ENCODE results near the gene HS3ST6. TPM values are rescaled to one million over a fixed set of nuclear protein-coding genes. Genes with fewer than 3 reads are reported as not detected.
"Not testable (repeated sequence)": the region's sequence is repeated elsewhere in the genome, so short reads cannot be mapped to it uniquely, and the experiment has no call there.

The HS3ST6 gene
- total RNA-seq, 4 donors from 2014 or later: 1.6 to 9.9 (median 6.3) TPM

DNA sequence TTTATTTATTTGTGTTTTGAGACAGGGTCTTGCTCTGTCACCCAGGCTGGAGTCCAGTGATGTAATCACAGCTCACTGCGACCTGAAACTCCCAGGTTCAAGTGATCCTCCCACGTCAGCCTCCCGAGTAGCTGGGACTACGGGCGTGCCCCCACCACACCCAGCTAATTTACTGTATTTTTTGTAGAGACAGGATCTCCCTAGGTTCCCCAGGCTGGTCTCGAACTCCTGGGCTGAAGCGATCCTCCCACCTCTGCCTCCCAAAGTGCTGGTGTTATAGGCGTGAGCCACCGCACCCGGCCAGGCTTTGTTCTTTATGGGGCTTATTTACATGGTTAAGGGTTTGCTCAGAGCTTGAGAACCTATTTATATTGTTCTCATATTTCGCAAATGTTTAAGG is 40.4 kb downstream of the HS3ST6 start:
- Histone ChIP-seq H3K36me3 (no peaks in the 10 kb centered on the region), H3K27ac (no peak overlapping the region), H3K9me3 (no peaks in the 10 kb centered on the region), H3K4me3 (no peak overlapping the region), H3K4me1 (peaks cover 0 to 5% (median 0%) of the 10 kb centered on the region in 3 donors), H3K27me3 (peaks cover 0 to 87% (median 0%) of the 10 kb centered on the region in 4 donors)
- intact Hi-C loops (cut with DNase I): no loop called here
- DNase-seq: no peak
- 43 to 65% methylated on average over 10 to 11 of the region's 11 CpGs for WGBS, 2 donors
- TF ChIP-seq POLR2A (IDR thresholded peaks at IDR 0.05) (no peak), CTCF (IDR thresholded peaks at IDR 0.05) (no peak)

- no peak for TF ChIP-seq POLR2A (IDR thresholded peaks at IDR 0.05)
- no peak for TF ChIP-seq CTCF (IDR thresholded peaks at IDR 0.05)
- Histone ChIP-seq H3K9me3 (no peaks in the 10 kb centered on the region), H3K36me3 (no peaks in the 10 kb centered on the region), H3K4me3 (no peak overlapping the region), H3K27me3 (peaks cover 0 to 89% (median 3%) of the 10 kb centered on the region in 4 donors), H3K4me1 (peaks cover 0 to 12% (median 0%) of the 10 kb centered on the region in 3 donors), H3K27ac (no peak overlapping the region)
- 37 to 56% methylated on average over 6 of the region's 6 CpGs for WGBS, 2 donors
- intact Hi-C loops (cut with DNase I): no loop called here
- no peak for DNase-seq
Observed at GRCh38 chr16:1877089-1877488, 41.1 kb downstream of the HS3ST6 start.

GRCh38 chr16:1876468-1876867 is 41.7 kb downstream of the HS3ST6 start:
- Histone ChIP-seq H3K27ac (no peak overlapping the region), H3K9me3 (no peaks in the 10 kb centered on the region), H3K27me3 (peaks cover 0 to 87% (median 3%) of the 10 kb centered on the region in 4 donors), H3K4me1 (peaks cover 0 to 17% (median 3%) of the 10 kb centered on the region in 3 donors), H3K36me3 (no peaks in the 10 kb centered on the region), H3K4me3 (no peak overlapping the region)
- intact Hi-C loops (cut with DNase I): no loop called here
- WGBS, 2 donors: 79 to 82% methylated on average over 7 of the region's 7 CpGs
- TF ChIP-seq POLR2A (IDR thresholded peaks at IDR 0.05) (no peak), CTCF (IDR thresholded peaks at IDR 0.05) (no peak)
- DNase-seq: no peak

DNA sequence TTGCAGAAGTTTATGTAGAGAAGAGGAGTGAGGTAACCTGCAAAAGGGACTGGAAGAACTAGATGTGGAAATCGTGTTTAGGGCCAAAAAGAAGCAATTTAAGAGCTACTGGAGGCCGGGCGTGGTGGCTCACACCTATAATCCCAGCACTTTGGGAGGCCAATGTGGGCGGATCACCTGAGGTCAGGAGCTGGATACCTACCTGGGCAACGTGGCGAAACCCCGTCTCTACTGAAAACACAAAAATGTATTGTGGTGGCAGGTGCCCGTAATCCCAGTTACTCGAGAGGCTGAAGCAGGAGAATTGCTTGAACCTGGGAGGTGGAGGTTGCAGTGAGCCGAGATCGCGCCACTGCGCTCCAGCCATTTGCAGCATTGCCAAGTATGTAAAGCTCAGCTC is 42.1 kb downstream of the HS3ST6 start:
- DNase-seq, H3K27ac ChIP-seq: not testable (repeated sequence)
- WGBS, 2 donors: 82 to 84% methylated on average over 12 to 13 of the region's 13 CpGs

GRCh38 chr16:1874854-1875253 is 43.4 kb downstream of the HS3ST6 start:
- Histone ChIP-seq H3K9me3 (no peaks in the 10 kb centered on the region), H3K36me3 (no peaks in the 10 kb centered on the region), H3K4me3 (no peak overlapping the region), H3K27ac (no peak overlapping the region), H3K27me3 (peaks cover 0 to 75% (median 3%) of the 10 kb centered on the region in 4 donors), H3K4me1 (peaks cover 0 to 21% (median 3%) of the 10 kb centered on the region in 3 donors)
- intact Hi-C loops (cut with DNase I): loop anchor here (5.0 kb wide), 1 partner anchor 52 kb away; no protein-coding TSS in a partner anchor
- 54 to 56% methylated on average over 6 of the region's 6 CpGs for WGBS, 2 donors
- DNase-seq: no peak
- TF ChIP-seq CTCF (IDR thresholded peaks at IDR 0.05) (no peak), POLR2A (IDR thresholded peaks at IDR 0.05) (no peak)

More for the DNA sequence above, 42.1 kb downstream of the HS3ST6 start:
- Histone ChIP-seq H3K27me3 (peaks cover 0 to 83% (median 3%) of the 10 kb centered on the region in 4 donors), H3K4me1 (peaks cover 0 to 17% (median 3%) of the 10 kb centered on the region in 3 donors)
- H3K9me3 ChIP-seq; intact Hi-C loops (cut with DNase I); H3K36me3 ChIP-seq; H3K4me3 ChIP-seq: not testable (repeated sequence)

All from esophagus squamous epithelium (tissue), 5 donors.